Dedifferentiated amniotic fluid mesenchymal stem cell (primary cell): ENCODE data around the gene HDAC10.
"Not testable (repeated sequence)": the region's sequence is repeated elsewhere in the genome, so short reads cannot be mapped to it uniquely, and the experiment has no call there.

Experiments
- DNase-seq: peaks from one replicate; pipeline ENCODE4 v3.0.0-alpha.2; 2016; ENCODE audit errors: extremely low spot score

The HDAC10 gene

DNA sequence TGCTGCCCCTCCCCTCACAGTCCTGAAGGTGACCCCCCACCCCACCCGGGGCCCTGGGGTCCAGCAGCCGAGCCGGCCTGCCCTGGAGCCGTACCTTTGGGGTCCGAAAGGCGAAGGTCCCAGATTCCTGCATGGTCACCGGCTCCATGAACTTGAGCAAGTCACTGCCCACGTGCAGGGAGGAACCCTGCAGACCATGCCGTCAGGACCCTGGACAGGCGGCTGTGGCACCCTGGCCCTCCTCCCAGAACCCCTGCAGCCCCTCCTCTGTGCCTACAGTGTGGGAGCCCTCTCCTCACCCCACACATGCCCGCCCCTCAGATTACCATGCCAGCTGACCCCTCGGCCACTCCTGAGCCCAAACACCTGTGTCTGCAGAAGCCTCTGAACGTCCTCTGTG lies 33.4 kb upstream of the HDAC10 start:
- no peak for DNase-seq

DNA sequence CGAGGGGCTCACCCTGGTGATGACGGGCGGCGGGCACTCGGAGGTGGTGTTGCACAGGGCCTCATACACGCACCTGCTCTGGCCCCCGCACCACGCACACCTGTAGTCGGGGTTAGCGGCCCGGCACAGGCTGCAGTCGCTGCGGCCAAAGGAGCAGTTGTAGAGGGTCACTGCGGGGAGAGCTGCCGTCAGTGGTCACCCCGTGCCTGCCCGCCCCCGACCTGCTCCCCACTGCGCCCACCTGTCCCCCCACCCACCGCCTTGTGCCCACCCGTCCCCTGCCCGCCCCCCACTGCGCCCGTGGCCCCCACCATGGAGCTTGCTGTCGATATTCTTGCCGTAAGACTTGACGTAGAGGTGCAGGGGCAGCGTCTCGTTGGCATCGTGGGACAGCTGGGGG lies 32.8 kb upstream of the HDAC10 start:
- no peak for DNase-seq

DNA sequence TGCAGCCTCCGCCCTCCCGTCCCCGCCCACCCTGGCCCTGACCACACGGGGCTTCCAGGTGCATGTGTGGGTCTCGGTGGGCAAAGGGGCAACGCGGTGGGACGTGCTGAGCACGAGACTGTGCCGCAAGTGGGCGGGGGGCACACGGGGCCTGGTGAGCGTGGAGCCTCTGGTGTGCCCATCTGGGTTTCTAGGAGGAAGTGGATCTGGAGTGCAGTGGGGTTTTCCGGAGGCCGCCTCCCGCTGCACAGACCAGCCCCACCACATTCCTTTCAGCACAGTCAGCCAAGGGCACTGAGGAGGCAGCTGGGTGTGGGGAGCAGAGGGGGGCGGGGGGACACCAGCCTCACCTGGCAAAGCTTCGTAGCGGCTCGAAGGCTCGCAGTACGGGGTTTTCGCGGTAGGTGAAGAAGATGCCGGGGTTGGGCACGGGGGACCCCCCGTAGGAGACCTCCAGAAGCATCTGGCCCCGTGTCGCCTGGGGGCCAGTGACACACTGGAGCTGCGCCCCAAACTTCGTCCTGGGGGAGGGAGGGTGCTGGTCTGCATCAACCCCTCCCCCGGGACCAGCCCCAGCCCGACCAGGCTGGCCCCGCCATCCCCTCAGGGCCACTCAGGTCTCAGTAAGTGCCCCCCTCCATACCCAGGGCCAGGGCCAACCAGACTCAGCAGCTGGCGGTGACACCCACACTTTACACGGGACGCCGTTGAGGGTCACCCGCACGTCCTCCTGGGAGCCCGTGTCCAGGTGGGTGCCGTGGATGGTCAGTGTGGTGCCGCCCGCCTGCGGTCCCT lies 31.5 kb upstream of the HDAC10 start:
- DNase-seq, result no peak

DNA sequence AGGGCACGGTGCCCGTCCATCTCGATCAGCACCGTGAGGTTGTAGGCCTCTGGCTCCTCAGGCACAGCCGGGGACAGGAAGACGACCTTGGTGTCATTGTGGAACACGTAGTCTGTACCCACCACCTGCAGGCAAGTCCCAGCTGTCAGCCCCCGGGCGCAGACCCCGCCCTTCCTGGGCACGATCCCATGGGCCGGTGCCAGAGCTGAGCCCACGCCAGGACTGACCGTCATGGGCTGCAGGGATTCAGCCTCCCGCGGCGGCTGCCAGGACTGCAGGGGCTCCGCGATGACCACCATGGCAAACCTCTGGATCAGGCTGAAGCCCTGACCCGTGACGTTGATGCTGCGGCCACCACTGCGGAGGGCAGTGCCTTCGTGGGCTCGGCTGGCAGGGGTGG lies 30.9 kb upstream of the HDAC10 start:
- no peak for DNase-seq

DNA sequence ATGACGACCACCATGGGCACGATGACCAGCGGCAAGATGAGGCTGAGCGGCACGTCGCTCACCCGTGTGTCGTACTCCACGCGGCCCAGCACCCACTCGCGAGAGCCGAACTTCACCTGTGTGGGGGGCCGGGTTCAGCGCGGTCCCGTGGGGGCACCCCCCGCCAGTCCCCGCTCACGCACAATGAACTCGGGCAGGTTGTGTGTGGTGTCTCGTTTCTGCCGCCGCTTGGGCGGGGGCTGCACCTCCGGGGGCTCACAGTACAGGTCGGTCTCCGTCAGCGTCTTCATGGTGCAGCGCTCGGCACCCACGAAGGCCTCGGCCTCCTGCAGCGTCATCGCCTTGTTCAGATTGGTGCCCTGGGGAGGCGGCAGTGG lies 30.3 kb upstream of the HDAC10 start:
- no peak for DNase-seq

DNA sequence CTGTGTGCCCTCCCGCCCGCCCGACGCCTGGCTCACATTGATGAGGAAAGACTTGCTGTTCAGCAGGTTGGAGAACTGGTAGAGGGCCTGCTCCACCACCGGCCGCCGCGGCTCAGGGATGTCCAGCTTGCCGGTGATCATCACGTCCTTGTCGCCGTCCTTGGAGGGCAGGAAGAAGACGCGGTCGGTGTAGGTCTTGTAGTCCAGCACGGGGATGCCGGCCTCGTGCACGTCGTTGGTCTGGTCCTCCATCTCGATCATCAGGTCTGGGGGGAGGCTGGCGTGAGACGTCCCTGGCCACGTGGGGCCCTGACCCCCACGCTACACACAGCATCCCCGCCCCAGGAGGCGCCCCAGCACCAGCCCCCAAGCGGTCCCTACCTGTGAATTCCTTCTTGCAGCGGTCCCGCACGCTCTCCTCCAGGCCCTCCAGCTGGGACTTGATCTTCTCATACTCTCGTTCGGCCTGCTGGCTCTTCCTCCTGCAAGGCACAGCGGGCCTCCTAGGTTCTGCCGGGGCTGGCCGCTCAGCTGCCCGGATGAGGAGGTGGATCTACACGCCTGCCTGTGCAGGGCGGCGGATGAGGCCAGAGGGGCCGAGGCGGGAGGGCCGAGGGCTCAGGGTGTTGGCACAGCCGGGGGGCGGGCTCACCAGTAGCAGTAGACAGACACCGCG lies 29.8 kb upstream of the HDAC10 start:
- DNase-seq, result no peak

DNA sequence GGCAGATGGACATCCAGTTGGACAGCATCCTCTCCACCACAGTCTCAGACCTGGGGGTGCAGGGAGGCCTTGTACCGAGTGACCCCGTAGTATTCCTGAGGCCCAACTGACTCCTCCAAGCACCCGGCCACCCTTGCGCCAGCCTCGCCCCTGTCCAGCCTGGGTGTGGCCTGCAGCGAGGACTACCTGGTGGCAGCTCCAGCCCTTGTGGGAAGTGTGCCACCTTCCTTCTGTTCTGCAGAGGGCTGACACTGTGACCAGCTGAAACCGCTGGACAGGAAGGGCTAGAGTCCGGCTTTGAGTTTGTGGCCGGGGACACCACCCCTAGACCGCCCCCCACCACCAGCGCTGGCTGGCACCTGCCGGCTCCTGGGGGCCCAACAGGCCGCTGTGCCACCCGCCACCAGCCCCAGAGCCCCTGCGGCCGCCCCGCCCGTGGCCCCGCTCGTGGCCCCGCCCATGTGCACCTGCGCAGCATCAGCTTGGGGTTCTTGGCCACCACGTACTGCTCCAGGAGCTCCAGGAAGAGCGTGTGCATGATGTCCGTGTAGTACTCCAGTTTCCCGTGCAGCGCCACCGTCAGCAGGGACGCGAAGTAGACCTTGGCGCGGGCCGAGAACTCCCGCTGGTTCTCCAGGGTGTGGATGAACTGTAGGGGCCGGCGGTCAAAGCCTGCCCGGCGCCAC lies 29.1 kb upstream of the HDAC10 start:
- DNase-seq, result no peak

DNA sequence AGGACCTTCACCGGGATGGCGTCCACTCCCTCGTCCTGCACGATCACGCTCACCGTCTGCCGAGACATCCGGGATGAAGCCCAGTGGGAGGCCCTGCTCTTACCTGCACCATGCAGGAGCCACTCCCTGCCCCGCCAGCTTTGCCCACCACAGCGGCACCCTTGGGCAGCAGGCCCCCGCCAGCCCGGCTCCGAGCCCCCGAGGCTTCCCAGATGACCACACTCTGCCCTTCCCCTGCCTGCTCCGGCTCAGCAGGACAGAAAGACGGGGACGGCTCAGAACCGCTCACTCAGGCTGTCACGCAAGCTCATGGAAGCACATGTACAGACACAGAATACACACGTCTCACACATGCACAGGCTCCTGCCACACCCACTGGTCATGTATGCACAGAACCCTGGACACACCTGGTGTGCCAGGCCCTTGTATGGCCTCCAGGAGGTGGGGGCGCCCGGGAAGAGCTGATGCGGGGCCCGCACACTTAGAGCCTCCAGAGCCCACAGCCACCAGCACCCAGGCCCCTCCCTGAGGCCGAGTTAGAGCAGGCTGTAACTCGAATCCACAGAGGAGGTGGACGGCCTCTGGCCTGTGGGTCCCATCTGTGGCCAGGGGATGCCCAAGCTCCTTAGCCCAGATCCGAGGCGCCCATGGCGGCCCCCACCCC lies 28.0 kb upstream of the HDAC10 start:
- no peak for DNase-seq

DNA sequence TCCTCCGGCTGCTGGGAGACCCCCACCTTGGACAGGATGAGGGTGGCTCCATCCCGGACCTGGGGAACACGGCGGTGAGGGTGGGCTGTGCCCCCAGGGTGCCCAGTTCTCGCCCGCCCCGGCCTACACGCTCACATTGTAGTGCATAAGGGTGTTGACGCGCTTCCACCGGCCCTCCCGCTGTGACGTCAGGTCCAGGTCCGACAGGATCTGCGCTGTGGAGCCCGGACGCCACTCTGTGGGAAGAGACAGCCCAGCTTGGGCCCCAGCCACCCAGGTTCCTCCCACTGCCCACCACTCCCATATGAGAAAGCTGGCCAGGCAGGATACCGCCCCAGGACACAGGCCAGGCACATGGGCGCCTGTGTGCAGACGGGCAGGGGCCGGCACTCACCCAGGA lies 27.4 kb upstream of the HDAC10 start:
- no peak for DNase-seq

DNA sequence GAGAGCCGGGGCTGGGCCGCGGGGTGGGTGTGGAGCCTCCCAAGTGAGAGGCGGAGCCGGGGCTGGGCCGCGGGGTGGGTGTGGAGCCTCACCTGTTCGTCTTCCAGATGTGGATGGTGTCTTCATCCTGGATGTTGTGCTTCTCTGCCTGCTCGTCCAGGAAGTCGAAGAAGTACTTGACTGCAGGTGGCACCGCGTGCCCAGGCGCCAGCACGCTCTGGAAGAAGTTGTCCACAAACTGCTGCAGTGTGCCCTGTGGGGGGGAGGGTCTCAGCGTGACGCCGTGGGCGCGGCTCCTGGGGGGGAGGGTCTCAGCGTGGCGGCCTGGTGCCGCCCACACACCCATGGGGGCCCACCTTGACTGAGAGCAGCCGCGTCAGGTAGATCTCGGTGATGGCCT lies 26.7 kb upstream of the HDAC10 start:
- no peak for DNase-seq

DNA sequence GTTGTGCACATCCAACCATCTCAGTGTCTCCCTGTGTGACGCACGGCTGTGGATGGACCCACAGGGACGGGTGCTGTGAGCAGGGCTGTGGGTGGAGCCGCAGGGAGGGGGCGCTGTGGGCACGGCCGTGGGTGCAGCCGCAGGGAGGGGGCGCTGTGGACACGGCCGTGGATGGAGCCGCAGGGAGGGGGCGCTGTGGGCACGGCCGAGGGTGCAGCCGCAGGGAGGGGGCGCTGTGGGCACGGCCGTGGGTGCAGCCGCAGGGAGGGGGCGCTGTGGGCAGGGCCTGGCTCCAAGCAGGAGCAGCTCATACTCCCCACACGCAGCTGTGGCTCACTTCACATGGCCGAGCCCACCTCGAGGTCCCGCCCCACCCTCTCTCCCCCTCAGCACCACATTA lies 25.1 kb upstream of the HDAC10 start:
- no peak for DNase-seq

DNA sequence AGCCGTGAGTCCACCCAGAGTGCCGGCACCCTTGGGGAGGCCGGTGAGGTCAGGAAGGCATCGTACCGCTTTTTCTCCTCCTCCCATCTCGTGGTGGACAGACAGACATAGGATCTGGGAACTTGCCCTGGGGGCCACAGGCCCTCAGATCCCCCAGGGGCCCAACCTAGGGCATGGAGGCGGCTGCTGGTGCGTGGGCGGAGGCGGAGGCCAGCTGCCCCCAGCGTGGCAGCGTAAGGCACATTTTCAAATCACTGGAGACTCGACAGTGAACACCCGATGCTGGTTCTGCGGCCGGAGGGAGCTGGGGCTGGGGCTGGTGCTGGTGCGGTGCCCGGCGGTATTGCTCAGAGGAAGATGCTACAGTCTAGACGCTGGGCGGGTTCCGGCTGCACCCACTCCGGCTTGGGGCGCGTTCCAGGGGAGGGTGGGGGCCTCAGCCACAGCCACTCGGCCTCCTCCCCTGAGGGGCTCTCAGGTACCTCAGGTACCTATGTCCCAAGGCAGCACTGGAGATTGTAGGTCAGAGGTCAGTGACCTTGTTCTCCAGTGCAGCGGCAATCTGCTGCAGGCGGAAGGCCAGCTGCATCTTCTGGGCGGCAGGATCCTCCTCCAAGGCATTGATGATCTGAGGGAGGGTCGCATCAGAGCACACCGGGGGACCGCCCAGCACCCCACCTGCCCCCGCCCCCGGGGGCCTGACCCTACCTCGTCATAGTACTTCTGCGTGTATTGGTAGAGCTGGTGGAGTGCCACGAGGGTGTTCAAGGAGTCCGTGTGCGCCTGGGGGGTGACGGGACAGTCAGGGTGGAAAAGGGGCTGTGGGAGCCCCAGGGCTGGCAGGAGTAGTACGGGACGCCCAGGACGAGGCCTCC lies 24.4 kb upstream of the HDAC10 start:
- no peak for DNase-seq

DNA sequence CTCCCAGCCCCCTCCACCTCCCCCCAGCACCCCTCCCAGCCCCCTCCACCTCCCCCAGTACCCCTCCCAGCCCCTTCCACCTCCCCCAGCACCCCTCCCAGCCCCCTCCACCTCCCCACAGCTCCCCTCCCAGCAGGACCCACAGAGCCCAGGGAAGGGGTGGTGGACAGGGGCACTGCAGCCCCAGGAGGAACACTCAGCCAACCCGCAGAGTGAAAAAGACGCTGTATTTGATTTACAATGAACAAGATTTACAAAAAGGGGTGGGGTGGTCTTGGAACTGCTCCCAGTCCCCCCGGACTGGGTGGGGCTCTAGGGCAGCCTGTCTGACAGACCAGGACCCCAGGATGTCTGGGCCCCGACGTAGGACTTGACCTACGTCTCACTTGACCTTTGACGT lies 23.7 kb upstream of the HDAC10 start:
- DNase-seq, result no peak

DNA sequence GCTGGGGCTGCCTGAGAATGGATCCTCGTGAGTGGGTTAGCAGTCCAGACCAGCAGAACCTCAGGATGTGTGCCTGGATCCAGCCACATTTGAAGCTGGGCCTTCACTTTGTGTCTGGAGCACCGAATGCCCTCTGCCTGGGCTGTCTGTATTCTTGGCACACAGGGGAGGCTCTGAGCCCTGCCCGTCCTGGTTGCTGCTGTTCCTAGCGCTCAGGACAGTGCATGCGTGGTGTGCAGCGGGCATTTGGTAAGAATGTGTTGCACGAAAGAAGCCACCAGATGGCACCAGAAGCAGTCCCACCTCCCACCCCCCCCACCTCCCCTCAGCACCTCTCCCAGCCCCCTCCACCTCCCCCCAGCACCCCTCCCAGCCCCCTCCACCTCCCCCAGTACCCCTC lies 23.2 kb upstream of the HDAC10 start:
- DNase-seq, result peak; percentile 29

DNA sequence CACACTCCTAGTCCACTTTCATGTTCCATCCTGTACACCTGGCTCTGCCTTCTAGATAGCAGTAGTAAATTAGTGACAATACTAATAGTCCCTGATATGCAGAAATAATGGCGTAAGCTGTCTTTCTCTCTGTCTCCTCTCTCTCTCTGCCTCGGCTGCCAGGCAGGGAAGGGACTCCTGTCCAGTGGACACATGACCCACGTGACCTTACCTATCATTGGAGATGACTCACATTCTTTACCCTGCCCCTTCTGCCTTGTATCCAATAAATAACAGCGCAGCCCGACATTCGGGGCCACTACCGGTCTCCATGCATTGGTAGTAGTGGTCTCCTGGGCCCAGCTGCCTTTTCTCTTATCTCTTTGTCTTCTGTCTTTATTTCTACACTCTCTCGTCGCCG lies 22.7 kb upstream of the HDAC10 start:
- DNase-seq, result not testable (repeated sequence)

DNA sequence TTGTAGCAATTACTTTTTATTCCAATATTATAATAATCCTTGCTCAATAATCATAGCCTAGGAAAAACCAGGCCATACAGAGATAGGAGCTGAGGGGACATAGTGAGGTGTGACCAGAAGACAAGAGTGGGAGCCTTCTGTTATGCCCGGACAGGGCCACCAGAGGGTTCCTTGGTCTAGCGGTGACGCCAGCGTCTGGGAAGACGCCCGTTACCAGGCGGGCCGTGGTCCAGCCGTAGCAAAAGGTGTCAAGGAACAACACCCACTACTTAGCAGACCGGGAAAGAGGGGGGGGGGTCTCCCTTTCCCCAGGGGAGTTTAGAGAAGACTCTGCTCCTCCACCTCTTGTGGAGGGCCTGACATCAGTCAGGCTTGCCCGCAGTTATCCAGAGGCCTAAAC lies 22.3 kb upstream of the HDAC10 start:
- DNase-seq, result not testable (repeated sequence)

DNA sequence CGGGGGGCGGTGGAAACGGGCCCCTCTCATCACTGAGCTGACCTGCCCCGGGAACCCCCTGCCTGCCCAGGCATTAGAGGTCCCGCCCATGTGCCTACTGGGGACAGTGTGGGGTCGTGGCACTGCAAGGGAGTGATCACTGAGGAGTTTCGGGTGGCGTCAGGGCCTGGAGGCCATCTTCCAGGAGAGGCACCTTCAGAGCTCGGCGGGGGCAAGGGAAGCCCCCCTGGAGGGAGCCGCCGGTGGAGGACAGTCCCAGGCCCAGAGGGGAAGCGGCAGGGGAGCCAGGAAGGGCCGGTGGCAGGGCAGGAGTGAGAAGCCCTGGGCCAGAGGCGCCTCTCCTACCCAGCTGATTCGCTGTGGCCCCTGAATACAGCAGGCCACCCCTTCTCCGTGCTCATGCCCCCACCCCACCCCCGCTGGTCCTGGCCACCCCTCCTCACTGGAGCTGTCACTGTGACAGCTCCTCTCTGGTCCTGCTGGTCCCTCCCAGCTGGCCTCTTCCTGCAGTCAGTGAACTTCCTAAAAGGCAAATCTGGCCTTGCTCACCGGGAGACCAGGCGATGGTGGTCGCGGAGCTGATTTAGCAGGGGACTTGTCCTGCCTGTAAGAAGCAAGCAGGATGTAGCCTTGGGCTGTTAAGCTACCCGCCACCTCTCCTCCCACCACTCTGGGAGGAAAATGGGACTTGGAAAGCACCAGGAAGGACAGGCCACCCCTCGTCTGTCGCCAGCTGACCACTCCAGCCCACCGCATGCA lies 21.2 kb upstream of the HDAC10 start:
- no peak for DNase-seq

DNA sequence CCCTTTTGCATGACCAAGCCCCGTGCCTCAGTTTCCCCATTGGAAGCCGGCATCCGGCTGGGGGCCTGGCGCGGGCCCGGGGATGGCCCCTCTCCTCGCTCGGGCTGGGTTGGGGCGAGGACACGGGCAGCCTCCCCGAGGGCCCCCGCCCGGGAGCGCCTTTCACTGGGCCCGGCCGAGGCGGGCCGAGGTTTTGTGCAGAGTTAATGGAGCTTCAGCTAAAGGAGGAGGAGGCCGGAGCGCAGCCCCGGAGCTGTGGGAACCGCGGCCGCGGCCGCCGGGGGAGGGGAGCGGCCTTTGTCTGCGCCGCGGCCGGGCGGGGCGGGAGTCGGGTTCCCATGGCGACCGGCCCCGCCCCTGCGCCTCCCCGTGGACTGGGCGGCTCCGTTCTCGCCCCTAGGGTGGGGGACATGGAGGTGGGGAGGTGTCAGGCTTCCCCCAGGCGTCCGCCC lies 20.5 kb upstream of the HDAC10 start:
- DNase-seq, result no peak

DNA sequence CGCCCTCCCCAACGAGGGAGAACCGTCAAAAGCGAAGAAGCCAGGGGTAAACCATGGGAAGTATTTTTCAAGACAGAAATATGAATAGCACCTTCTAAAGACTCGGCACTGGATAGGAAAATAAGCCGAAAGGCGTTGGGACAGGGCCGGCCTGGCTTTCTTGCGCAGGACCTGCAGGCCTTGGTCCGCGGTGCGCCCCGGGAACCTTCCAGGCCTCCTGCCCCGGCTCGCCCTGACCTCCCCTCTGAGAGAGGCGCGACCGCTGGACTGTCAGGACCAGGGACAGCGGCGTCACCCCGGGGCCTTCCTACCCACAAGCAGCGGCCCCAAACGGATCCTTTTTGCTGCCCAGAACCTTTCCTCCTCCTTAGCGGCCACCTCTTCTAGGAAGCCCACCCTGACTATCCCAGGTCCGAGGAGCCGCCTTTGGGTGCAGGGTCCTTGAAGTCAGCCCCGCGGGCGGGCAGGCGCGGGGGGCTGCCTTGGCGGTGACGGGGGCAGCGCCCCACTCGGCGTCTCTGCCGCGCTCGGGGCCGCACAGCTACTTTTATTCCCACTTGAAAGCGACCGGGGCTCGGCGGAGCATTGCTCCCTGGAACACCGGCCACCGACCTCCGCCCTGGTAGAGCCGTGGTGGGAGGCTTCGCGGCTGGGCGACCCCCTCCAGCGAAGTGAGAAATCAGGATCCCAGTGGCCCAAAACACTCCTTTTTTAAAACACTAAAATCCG lies 19.8 kb upstream of the HDAC10 start:
- DNase-seq, result peak; percentile 36
